ENCODE measurements around the gene TOM1L1. TPM values are rescaled to one million over a fixed set of nuclear protein-coding genes. Genes with fewer than 3 reads are reported as not detected.
A peak's percentile ranks its signal among the peaks of the same experiment; 100 is the strongest.

TOM1L1 gene
- total and polyA plus RNA-seq, 2 of the 8 experiments (the other 6 are each of a cell fraction or from before 2014, with no cell fraction given), result 47.0 to 60.8 TPM

GRCh38 chr17:54992797-54993639 is 92.4 kb downstream of the TOM1L1 start:
- no peaks in the 10 kb centered on the region for H3K27me3 ChIP-seq (replicated peaks in 1 of 4; ENCODE audit: control insufficient read depth in 3 of 4, extremely low read depth in 1 of 4, insufficient read depth in 3 of 4, low read length in 3 of 4)
- no peak overlapping the region for H2BK20ac ChIP-seq (ENCODE audit: low read length)
- no peak overlapping the region for H2BK12ac ChIP-seq (ENCODE audit: low read depth, low read length)
- 87% methylated on average over 8 of the region's 8 CpGs; no CpG with 5 or more reads in 1 of the 2 experiments for WGBS, 2 experiments (ENCODE audit: extremely low coverage in 1 of 2, insufficient coverage in 1 of 2, insufficient read length in 1 of 2, insufficient replicate concordance in 2 of 2, low coverage in 1 of 2, low lambda C conversion rate in 2 of 2, missing lambda C conversion rate in 1 of 2)
- FAIRE-seq (no peak), DNase-seq (ENCODE audit: low read depth in 1 of 2, low spot score in 2 of 2) (no peak)
- H4K20me1 ChIP-seq (replicated peaks in 1 of 2; ENCODE audit: control insufficient read depth in 1 of 2, insufficient read depth in 2 of 2, low read length in 2 of 2), result no peaks in the 10 kb centered on the region
- H3K56ac ChIP-seq (replicated peaks; ENCODE audit: insufficient read length, low read depth, low read length), result no peak overlapping the region
- no peak overlapping the region for H4K5ac ChIP-seq (ENCODE audit: insufficient read length, low read depth, low read length)
- no peak overlapping the region for H2BK5ac ChIP-seq (ENCODE audit: low read depth, low read length)
- no peak overlapping the region for H2BK15ac ChIP-seq (ENCODE audit: low read length)
- no peak overlapping the region for H3K9ac ChIP-seq (replicated peaks in 1 of 4; ENCODE audit: extremely low read depth in 1 of 4, low read depth in 3 of 4, low read length in 3 of 4)
- no peaks in the 10 kb centered on the region for H3K79me2 ChIP-seq (ENCODE audit: control insufficient read depth in 1 of 2, insufficient read depth in 2 of 2, low read length in 2 of 2)
- H2BK120ac ChIP-seq (replicated peaks; ENCODE audit: low read depth, low read length), result no peak overlapping the region
- no peak overlapping the region for H2AFZ ChIP-seq (ENCODE audit: low read length)
- no peak overlapping the region for H3K23ac ChIP-seq (ENCODE audit: insufficient read length)
- no peak overlapping the region for H3K27ac ChIP-seq (ENCODE audit: low read depth, low read length)
- H3K18ac ChIP-seq (ENCODE audit: extremely low read depth, low read length), result no peak overlapping the region
- H3K79me1 ChIP-seq (ENCODE audit: low read depth, low read length), result no peaks in the 10 kb centered on the region
- POLR2A ChIA-PET (ENCODE audit: partially characterized antibody), result interaction anchor here (0.6 to 1.3 kb wide), 2 partner anchors 13 to 363 kb away, joined by 3 to 5 read pairs; no protein-coding TSS in a partner anchor
- CTCF ChIA-PET (ENCODE audit: partially characterized antibody), result interaction anchor here (0.6 to 7.6 kb wide), 25 partner anchors 11 to 1192 kb away, joined by 3 to 107 read pairs (median 4); no protein-coding TSS in a partner anchor
- no peaks in the 10 kb centered on the region; a peak in 1 of 8 replicates for H3K36me3 ChIP-seq (ENCODE audit: control insufficient read depth in 2 of 4, insufficient read depth in 4 of 4, low read length in 3 of 4)
- no peaks in the 10 kb centered on the region for H3K4me1 ChIP-seq (replicated peaks in 1 of 4; ENCODE audit: control insufficient read depth in 3 of 4, insufficient read depth in 4 of 4, low read length in 3 of 4)
- H3K4ac ChIP-seq (replicated peaks; ENCODE audit: insufficient read length, low read depth, low read length), result no peak overlapping the region
- no peak overlapping the region for H3K14ac ChIP-seq (ENCODE audit: insufficient read length)
- no peak overlapping the region for H3K4me2 ChIP-seq (ENCODE audit: insufficient read depth in 1 of 2, low read depth in 2 of 2, low read length in 2 of 2)
- H2AK5ac ChIP-seq (ENCODE audit: low read depth, low read length), result no peak overlapping the region
- H4K91ac ChIP-seq (replicated peaks; ENCODE audit: insufficient read length, low read length), result no peak overlapping the region
- H3K23me2 ChIP-seq (ENCODE audit: low read depth, low read length), result no peaks in the 10 kb centered on the region
- H3K4me3 ChIP-seq (ENCODE audit: extremely low read depth in 1 of 4, insufficient read depth in 2 of 4, low read depth in 3 of 4, low read length in 4 of 4), result no peak overlapping the region
- no peaks in the 10 kb centered on the region for H3K9me3 ChIP-seq (ENCODE audit: insufficient read depth in 2 of 2, low read depth in 1 of 2, low read length in 1 of 2)
- no peak overlapping the region for H4K8ac ChIP-seq (ENCODE audit: extremely low read depth, insufficient read depth, low read length)
- TF ChIP-seq TCF12 (IDR thresholded peaks at IDR 0.05; ENCODE audit: low read depth, low read length) (no peak), SP1 (IDR thresholded peaks at IDR 0.05; ENCODE audit: low read depth, low read length) (no peak), CHD1 (IDR thresholded peaks at IDR 0.05; ENCODE audit: low read depth, low read length) (no peak), NANOG (IDR thresholded peaks at IDR 0.05; ENCODE audit: insufficient read depth, low read depth, low read length, poor library complexity, severe bottlenecking) (no peak), RAD21 (IDR thresholded peaks at IDR 0.05 in 1 of 2, conservative IDR thresholded peaks at IDR 0.05 in 1 of 2; ENCODE audit: low read depth in 2 of 2, low read length in 2 of 2) (peak; percentile 63 to 67), SIRT6 (IDR thresholded peaks at IDR 0.05; ENCODE audit: low read length) (no peak), GABPA (IDR thresholded peaks at IDR 0.05; ENCODE audit: borderline replicate concordance, insufficient read depth, low read length) (no peak), SRF (IDR thresholded peaks at IDR 0.05; ENCODE audit: low read depth, low read length) (no peak), BCL11A (IDR thresholded peaks at IDR 0.05; ENCODE audit: low read depth in 2 of 2, low read length in 2 of 2) (no peak)
